CD4-positive, alpha-beta T cell treated with Interleukin-6 for 4 hours (primary cell): ENCODE data around the gene PHACTR1.

Experiments
- DNase-seq: peaks from one replicate; pipeline ENCODE4 v3.0.0-alpha.2; 2020; ENCODE audit warnings: mixed read lengths

Gene PHACTR1

DNA sequence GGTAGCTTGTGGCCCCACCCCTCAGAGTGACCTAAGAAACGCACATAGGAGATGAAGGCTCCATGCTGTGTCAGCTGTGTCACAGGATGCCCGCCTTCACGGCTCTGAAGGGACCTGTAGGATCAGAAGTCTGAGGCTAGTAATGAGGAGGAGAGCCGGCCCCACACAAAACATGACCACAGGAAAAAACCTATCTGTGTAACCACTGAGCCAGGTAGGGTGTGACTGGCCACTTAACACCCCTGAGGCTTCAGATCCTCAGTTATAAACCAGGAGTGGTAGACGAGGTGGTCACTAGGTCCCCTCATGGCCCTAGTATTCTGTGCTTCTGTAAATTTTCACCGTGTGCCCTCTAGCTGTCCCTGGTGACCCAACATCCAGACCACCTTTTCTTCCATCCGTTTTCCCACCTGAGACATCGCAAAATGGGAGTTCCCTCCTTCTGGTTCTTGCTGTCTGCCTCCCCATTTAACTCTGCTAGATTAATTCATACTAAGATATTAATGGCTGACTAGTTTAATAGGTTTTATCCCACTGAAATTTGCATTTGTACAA, 558.9 kb downstream of the PHACTR1 start:
- DNase-seq = no peak

DNA sequence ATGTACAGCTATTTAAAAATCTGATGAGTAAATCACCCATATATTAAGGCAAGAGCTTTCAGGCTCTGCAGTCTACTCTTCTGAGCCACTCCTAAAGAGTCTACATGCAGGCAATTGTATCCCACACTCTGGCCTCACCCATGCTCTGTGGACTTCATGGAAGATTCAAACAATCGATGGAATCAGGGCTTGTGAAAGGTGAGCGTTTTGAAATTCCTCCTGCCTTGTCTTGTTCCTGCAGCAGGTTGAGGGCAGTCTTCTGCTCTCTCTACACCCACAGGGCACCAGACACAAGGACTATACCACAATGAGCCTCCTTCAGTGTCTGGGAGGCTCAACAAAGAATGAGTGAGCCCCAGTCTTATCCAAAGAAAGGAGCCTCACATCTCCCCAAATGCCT, 560.7 kb downstream of the PHACTR1 start:
- DNase-seq = no peak

DNA sequence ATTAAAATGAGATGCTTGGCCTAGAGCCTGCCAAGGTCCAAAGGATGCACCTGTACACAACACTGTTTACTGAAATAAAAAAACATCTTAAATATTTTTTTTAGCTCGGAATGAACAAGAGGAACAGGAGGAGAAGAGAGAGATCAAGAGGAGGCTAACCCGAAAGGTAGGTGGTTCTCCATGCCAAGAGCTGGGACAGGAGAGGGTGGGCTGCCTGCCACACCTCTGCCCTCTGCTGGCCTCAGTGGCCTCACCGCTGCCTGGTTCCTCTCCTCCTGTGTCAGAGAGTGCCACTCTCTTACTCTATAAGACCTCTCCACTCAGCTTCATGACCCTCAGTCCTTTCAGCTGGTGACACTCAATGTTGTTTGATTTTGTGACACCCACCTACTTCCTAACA, 561.6 kb downstream of the PHACTR1 start:
- no peak for DNase-seq

DNA sequence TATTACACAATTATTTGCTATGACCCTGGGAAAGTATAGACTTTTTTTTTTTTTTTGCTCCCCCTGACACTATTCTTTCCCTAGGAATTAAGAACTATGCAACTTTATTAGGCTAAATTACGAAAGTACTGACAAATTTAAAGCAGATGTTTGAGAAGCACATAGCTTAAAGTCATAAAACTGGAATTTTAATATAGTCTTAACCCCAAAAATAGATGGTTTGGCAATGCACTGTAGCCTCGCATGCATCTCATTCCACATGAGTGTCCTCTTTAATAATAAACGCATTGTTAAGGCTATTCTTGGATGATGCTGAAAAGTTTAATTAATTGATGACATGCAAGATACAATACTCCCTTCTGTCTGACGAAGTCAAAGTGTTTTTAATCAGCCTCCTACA, 562.4 kb downstream of the PHACTR1 start:
- DNase-seq = no peak

DNA sequence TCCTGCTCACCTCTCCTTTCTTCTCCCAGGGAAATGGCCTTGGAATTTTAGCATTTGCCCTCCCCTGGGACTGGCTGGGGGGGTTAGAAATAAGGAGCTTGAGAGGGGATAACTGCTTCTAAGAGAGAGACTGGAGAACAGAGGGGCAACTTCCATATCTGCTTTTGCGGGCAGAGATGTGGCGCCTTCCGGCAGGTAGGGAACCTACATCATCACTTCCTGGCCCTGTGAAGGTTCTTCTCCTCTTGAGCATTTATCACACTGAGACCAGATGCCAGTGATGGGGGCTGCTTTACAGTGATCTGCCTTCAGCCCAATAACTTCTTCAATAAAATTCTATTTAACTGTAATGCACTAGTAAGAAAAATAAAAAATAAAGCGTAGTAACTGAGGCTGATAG, 563.7 kb downstream of the PHACTR1 start:
- DNase-seq = no peak

DNA sequence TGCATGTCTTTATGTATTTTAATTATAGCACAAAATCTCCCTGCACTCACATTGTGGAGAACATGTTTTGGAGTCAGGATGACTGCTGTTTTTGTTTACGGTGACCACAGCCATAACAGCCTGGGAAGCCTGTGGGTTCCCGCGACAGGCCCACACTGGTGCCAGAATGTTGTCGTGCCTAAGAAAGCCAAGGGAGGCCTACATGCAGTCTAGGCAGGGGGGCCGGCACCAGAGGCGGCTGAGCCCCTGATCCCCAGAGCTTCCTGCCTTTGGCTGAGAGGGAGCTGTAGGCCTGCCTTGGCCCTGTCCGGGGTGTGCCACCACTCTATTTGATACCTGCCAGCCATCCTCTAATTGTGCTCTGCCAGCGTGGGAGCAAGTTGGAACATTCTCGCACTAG, 565.1 kb downstream of the PHACTR1 start:
- no peak for DNase-seq

DNA sequence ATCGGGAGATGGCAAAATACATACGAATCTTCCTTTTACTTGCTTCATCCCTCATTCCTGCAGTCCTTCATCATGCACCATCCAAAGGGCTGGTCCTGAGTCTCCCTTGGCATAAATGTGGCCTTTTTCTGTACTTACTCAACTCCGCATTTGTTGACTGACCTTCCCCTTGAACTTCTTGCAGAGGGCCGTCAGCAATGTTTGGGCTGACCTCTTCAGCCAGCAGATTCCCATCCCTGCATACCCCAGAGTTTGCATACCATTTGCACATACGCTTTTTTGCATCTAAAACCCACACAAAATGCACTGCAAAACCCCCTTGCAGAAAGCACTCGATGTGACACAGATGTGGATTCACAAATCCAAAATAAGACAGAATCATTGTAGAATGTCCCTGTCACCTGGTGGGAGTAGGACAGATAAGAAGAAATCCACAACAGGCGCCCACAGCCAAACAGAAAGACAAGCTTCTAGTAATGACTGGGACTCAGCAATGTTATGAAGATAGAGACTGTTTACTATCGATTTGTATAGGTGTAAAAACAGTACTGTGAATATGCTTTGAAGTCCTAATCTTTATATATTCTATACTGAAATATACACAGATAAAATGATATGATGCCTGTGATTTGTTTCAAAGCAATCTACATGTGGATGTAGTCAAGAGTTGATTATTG, 566.0 kb downstream of the PHACTR1 start:
- DNase-seq = no peak

DNA sequence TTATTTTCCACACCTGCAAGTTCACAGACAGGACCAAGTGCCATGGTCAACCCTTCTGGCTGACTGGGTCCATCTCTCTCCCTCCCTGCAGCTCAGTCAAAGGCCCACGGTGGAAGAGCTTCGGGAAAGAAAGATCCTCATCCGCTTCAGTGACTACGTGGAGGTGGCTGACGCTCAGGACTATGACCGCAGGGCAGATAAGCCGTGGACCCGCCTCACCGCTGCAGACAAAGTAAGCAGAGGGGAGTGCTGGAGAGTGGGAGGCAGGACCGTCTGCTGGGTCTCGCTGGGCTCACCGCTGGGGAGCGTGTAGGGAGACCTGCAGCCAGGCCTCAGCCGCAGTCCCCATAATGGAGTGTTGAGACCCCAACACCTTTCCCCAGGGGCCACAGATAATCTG, 566.8 kb downstream of the PHACTR1 start:
- no peak for DNase-seq

DNA sequence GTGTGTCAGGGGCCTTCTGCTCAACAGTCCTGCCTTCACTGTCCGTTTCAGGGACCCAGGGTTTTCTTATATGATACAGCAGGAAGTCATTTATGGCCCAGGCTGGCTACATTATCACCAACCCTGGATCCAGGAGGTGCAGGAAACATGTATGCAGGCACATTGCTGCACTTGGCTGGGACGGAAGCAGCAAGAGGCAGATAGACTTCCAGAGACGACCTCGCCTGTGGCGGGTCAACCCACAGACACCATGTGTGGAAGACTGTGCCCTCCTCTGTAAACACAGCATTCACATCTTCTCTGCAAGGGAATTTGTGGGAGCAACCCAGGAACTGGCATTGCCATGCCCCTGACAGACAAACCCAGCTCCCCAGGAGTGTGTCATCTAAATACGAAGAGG, 568.1 kb downstream of the PHACTR1 start:
- no peak for DNase-seq

DNA sequence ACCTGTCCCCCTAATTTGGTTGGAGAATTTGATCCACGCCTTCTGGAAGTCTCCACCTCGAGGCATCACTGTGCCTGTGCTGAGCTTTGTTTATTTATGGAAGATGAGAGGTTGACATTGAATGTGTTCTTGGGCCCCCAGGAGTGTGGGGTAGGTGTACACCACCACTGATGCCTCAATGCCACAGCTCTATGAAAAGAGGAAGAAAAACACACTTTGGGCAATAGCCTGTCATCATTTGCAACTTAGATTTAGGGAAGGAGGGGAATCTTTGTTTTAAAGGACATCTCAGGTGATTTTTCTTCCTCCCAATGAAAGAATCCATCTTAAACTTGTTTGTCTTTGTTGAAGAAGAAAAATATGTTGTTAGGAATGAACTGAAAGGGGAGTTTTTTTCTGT, 569.1 kb downstream of the PHACTR1 start:
- DNase-seq = no peak

DNA sequence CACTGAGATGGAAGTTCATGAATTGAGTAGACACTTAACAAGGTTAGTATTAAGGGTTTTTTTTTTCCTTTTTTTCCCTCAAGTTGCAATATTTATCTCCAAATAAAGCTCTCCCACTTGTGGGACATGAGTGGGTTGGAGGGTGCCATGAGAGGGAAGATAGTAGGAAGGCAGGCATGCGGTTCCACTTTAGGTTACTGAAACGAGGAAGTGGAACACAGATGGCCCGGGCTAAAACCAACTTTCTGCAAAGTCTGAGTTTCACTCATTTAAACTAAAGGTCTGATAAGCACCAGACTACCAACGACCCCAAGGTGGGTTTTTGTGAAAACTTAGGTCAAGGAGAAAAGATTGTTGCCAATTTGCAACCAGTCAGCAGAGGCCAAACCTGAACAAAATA, 569.6 kb downstream of the PHACTR1 start:
- DNase-seq = no peak

DNA sequence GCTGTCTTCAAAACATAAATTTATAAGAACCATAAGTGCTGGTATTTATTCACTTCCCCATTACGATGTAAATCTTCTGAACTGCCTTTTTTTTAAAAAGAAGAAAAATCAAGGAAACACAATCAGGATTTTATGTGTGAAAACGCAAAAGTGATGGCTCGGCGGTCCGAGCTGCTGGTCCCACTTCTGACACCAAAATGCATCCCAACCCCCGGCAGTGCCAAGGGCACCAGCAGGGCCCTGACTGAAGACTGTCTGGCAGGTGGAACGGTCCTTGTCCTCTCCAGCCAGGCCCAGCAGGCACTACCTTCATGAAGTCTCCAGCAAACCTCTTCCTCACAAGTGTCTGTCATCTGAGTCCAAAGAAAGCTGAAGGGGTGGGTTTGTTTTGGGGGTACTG, 570.5 kb downstream of the PHACTR1 start:
- no peak for DNase-seq

DNA sequence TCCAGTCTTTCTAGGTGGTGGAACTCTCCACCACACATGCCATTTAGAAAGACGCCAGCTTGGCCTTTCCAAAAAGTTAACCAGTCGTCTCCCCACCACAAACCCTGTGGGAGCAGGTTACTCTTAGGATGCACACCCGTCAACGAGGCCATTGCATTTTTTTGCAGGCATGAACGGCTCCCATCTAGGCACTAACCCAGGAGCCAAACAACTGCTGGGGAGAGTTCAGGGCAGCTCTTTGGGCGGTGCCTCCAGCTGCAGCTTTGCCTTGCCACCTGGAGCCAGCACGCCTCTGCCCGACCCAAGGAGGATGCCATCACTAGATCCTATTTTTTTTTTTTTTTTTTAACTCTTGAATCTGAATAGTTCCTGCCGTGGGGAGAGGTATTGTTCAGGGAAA, 571.9 kb downstream of the PHACTR1 start:
- no peak for DNase-seq

DNA sequence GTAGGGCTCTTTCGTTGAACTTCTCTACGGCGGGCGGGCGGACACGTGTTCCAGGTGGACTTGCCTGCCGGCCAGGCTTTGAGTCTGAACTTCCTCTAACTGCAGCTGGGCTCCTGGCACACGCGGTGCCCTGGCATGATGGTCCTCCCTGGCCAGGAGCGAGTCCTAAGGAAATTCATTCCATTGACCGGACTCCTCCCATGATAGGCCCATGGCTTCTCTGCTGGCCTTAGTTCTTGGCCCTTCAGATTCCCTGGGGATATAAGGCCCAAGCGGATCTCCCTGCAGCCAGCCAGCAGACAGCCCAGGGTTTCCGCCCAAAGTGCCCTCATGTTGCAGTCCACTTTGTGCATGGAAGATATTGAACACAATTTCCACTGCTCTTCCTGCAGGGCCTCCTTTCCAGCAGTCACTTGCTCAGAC, 572.4 kb downstream of the PHACTR1 start:
- no peak for DNase-seq

DNA sequence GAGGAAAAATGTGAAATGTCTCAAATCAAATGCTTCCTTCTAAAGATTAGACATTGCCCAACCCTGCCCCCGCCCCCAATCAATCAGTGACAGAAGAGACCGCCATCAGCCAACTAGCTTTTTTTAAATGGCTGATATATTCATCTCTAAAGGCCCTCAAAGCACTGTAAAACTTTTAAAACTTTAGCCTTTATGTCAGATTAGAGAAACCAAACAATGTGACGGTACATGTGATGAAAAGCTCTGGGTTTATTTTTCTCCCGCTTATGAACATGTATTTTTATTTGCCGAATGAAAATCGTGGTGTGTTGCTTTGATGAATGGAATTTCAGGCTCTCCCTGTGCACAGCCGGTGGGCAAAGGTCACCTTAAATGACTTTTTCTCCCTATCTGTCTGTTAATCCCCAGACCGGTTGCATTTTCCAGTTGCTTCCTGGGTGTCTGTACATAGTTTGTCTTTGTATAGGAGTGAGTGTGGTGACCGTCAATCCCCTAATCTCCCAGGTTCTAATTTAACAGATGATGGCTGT, 573.3 kb downstream of the PHACTR1 start:
- DNase-seq = no peak

DNA sequence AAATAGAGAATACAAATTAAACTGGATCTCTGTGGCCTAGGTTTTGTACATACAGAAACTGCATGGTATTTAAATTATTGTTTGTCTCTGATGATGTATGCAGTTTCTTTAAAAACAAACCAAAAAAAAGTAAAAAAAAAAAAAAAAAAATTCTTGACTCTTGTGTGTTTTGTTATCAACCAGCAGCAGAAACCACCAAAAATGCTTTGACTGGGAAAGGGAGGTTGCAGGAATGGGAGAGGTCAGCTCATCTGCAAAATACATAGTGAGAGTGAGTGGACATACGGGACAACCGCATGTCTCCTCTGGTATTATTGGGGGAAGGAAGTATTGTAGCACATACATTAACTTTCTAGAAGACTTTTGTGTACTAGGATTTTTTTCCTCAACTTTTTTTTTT, 573.8 kb downstream of the PHACTR1 start:
- DNase-seq = no peak

DNA sequence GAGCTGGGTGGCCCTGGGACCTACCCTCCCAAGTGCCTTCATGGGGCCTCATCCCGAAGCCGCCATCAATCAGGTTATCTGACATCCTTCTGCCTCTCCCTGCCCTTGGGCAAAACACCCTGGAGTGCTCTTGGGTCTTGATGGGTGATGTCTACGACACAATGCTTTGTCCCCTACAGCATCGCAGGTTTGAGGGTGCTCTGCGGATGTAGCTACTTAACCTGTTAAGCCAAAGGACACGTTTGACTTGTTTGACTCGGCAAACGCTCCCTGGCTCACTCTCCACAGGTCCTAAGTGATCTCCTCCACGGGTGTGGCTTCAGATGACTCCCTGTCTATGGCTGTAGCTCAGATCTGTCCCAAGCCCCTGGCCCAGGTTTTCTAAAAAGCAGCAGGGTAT, 576.2 kb downstream of the PHACTR1 start:
- no peak for DNase-seq

DNA sequence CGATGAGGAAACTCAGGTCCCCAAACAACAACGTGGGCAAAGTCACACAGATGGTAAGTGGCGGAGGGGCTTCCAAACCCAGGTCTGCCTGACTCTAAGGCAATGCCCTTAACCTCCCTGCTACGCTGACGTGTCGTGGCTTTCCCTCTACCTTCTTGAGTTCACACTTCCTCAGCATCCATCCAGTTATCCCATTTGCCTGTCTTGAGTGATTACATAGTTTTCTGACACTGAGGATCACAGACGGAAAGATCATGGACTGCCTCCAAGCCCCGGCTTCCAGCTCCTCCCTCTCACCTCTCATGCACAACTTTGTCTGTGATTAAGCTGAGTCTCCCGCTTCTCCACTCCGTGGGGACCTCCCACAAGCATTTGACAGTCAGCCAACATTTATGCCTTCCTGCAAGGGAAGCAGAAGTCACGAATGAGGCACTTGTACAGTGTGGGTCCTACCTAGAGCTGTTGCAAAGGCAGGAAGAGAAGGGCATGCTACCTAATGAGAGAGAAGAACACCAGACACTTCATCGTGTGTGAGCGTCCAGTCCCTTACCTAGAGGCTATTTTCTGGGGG, 578.0 kb downstream of the PHACTR1 start:
- DNase-seq = no peak

DNA sequence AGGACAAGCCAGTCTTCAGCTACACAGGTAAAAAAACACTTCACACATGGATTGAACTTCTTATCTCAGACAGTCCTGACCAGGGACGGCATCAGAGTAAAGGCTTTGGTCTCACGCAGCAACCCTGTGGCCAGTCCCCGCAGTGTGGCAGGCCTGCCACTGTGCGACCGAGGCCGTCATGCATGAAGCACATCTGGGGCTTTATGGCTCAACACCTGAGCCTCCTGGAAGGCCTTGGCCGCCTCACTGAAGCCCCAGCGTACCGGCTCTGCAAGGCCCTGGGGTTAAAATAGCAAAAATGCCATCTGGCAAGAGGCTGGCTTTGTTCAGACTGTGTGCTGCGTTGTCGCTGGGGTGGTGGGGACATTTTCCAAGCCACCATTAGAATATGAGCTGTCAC, 579.0 kb downstream of the PHACTR1 start:
- DNase-seq = no peak

DNA sequence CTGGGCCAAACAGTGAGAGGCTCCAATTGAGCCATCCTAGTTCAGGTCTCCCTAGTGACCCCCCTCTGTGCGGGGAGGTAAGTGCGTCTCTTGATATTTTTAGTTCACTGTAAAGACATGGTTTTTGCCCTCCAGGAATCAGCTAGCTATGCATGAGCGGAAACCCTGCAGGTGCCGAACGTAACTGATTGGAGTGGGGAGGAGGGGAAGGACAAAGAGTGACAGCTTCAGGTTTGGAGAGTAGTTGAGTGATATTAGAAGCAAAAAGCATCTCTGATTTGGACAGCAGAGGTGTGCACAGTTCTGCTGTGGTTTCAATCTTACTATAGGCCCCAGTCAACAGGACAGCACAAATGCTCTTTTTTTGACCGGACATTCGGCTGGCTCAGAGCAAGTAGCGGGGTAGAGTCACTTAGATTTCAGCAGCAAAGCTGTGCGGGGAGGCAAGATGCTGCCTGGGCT, 580.0 kb downstream of the PHACTR1 start:
- DNase-seq = no peak

DNA sequence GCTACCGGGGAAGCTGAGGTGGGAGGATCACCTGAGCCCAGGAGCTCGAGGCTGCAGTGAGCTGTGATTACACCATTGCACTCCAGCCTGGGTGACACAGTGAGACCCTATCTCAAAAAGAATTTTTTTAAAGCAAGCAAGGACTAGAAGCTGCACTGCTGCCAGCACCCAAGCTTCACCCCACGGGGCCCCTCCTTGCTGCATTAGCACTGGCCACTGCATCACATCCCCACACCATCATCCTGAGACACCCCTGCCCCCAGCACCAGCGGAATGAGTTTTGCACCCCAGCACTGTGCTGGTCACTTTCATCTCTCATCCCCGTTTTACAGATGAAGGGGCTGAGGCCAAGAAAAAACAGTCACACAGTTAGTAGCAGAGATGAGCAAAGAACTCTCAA, 580.8 kb downstream of the PHACTR1 start:
- no peak for DNase-seq

DNA sequence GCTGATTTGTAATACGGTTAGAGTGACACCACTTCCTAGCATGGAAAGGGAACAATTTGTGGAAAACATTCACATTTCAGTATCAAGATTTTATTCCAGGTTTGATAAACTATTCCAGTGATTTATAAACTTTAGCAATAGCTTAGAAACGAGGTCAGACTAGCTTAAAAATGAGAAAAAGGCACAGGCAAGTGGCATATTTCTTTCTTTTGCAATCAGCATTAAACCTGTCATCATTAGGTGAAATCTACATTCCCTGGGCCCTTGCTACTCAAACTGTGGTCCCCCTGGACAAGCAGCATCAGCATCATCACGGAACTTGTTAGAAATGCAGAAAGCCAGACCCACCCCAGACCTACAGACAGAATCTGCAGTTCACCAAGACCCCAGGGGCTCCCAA, 581.9 kb downstream of the PHACTR1 start:
- DNase-seq = no peak

DNA sequence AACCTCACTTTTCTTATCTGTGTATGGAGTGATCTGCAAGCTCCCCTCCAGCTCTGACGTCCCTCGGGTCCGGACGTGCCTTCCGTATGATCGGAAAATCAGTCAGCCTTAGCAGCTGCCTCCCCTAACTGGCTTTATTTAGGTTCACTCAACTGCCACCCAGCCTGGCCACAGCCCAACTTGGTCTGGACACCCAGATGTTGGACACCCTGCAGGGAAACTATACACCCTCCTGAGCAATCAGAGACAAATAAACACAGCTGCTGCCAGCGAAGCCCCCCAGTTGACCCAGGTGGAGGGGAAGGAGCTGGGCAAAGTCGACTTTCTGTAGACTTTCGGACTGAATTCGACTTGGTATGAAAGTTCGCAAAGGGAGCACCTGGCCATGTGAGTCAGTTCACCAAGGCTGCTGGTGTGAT, 582.8 kb downstream of the PHACTR1 start:
- no peak for DNase-seq

DNA sequence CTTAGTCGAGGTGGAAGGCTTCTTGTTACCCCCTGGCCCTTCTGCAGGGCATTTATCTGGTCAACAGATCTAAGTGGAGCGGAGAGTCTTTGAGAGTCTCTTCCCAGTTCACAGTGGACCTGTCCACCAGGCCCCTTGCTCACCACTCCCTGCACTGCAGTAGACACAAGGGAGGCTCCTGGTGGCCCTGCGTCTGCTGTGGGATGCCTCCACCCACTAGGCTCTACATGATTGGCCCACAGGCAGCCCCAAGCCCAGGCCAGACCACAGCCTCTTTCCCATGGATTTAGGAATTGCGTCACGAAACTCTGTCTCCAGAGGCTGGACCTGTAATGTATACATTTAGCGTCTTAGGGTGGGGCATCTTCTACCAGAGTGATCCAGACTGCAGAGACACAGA, 583.4 kb downstream of the PHACTR1 start:
- DNase-seq = no peak
